IMR-90 (cell line): ENCODE data around the gene FOXK1. TPM values are rescaled to one million over a fixed set of nuclear protein-coding genes. Genes with fewer than 3 reads are reported as not detected.

Source experiments
- ATAC-seq: fragments of 200-7000 bp; cut with Tn5 transposase; 2 replicates; pipeline ENCODE4 v1.9.1; 2020; ENCODE audit warnings: low read depth, mild to moderate bottlenecking, moderate library complexity
- BruUV-seq: library from RNA; stranded (reverse); fragments of 400-500 nt; replicated peaks from 2 replicates; lab custom pipeline; 2021; lab: Mats Ljungman, UMichigan
- CTCF ChIA-PET: fragments of 300-600 bp; formaldehyde crosslinking; extraction: SDS; loops from one replicate; lab custom pipeline; 2021; ENCODE audit warnings: antibody characterized with exemption; lab: Yijun Ruan, JAX
- POLR2A ChIA-PET: fragments of 300-600 bp; sonication (Branson Sonifier 250); formaldehyde crosslinking; loops from one replicate; lab custom pipeline; 2022; ENCODE audit warnings: antibody characterized with exemption; ENCODE audit not compliant: unreplicated experiment; lab: Charles Lee
- DNase-seq: peaks from one replicate; pipeline ENCODE4 v3.0.0; 2013
- H2AFZ ChIP-seq: replicated peaks from 2 replicates; pipeline ENCODE3; 2013; ENCODE audit warnings: low read length, mild to moderate bottlenecking; ENCODE audit not compliant: poor library complexity
- H2AK5ac ChIP-seq: 2 replicates; pipeline ENCODE4 v1.6.1; 2013; ENCODE audit warnings: low read depth, low read length, inconsistent platforms
- H2AK9ac ChIP-seq: replicated peaks from 2 replicates; pipeline ENCODE3; 2013; ENCODE audit warnings: mild to moderate bottlenecking, low read depth, low read length, moderate library complexity; ENCODE audit not compliant: poor library complexity
- H2BK120ac ChIP-seq: 2 replicates; pipeline ENCODE4 v1.6.1; 2013; ENCODE audit warnings: low read depth, low read length, inconsistent platforms
- H2BK15ac ChIP-seq: 3 replicates; pipeline ENCODE4 v1.6.1; 2013; ENCODE audit warnings: low read depth, low read length, inconsistent platforms
- H2BK20ac ChIP-seq: 2 replicates; pipeline ENCODE4 v1.6.1; 2013; ENCODE audit warnings: low read depth, mild to moderate bottlenecking, inconsistent platforms, low read length, moderate library complexity
- H2BK5ac ChIP-seq: 2 replicates; pipeline ENCODE4 v1.6.1; 2013; ENCODE audit warnings: mild to moderate bottlenecking, low read depth, low read length, inconsistent platforms; ENCODE audit not compliant: poor library complexity, severe bottlenecking
- H3K14ac ChIP-seq: replicated peaks from 2 replicates; pipeline ENCODE4 v1.6.1; 2013; ENCODE audit warnings: low read depth, low read length, inconsistent platforms
- H3K18ac ChIP-seq: 2 replicates; pipeline ENCODE4 v1.6.1; 2013; ENCODE audit warnings: low read depth, low read length, control low read depth
- H3K23ac ChIP-seq: 2 replicates; pipeline ENCODE4 v1.6.1; 2013; ENCODE audit warnings: low read depth, low read length, inconsistent platforms
- H3K27ac ChIP-seq: 2 replicates; pipeline ENCODE4 v1.5.1; 2013; ENCODE audit warnings: mild to moderate bottlenecking, control low read depth, low read length; ENCODE audit not compliant: insufficient read depth
- H3K27me3 ChIP-seq: 2 replicates; pipeline ENCODE4 v1.6.1; 2013; ENCODE audit warnings: low read length; ENCODE audit not compliant: control insufficient read depth, insufficient read depth
- H3K36me3 ChIP-seq: 2 replicates; pipeline ENCODE4 v1.6.1; 2013; ENCODE audit warnings: low read length, mixed read lengths; ENCODE audit not compliant: control insufficient read depth, insufficient read depth
- H3K4ac ChIP-seq: 2 replicates; pipeline ENCODE4 v1.6.1; 2013; ENCODE audit warnings: low read depth, low read length, inconsistent platforms
- H3K4me1 ChIP-seq: 2 replicates; pipeline ENCODE4 v1.6.1; 2013; ENCODE audit warnings: low read length, mixed read lengths; ENCODE audit not compliant: control insufficient read depth, insufficient read depth
- H3K4me2 ChIP-seq: 2 replicates; pipeline ENCODE4 v1.6.1; 2013; ENCODE audit warnings: low read depth, mild to moderate bottlenecking, control low read depth, low read length, moderate library complexity
- H3K4me3 ChIP-seq: 2 replicates; pipeline ENCODE4 v1.5.1; 2013; ENCODE audit warnings: low read depth, mild to moderate bottlenecking, control low read depth, low read length, moderate library complexity; ENCODE audit not compliant: insufficient read depth
- H3K56ac ChIP-seq: 2 replicates; pipeline ENCODE4 v1.6.1; 2013; ENCODE audit warnings: low read length, inconsistent platforms; ENCODE audit not compliant: insufficient read depth; ENCODE audit errors: extremely low read depth
- H3K79me1 ChIP-seq, 2 experiments: 2 replicates each; pipeline ENCODE4 v1.6.1; 2013; ENCODE audit warnings: low read length in 2 of 2, inconsistent platforms in 1 of 2, low read depth in 1 of 2
- H3K9ac ChIP-seq: 2 replicates; pipeline ENCODE4 v1.6.1; 2013; ENCODE audit warnings: low read depth, low read length, control low read depth
- H3K9me1 ChIP-seq: 2 replicates; pipeline ENCODE4 v1.6.1; 2013; ENCODE audit warnings: low read length, inconsistent platforms; ENCODE audit not compliant: insufficient read depth
- H3K9me3 ChIP-seq: 2 replicates; pipeline ENCODE4 v1.6.1; 2013; ENCODE audit warnings: low read length; ENCODE audit not compliant: control insufficient read depth, insufficient read depth
- H4K20me1 ChIP-seq: 2 replicates; pipeline ENCODE4 v1.6.1; 2013; ENCODE audit warnings: low read length, inconsistent platforms; ENCODE audit not compliant: insufficient read depth
- H4K5ac ChIP-seq: 2 replicates; pipeline ENCODE4 v1.6.1; 2013; ENCODE audit warnings: mild to moderate bottlenecking, low read depth, low read length, control low read depth
- H4K8ac ChIP-seq, 2 experiments: 2 replicates each; pipeline ENCODE4 v1.6.1; 2013; ENCODE audit warnings: low read depth in 2 of 2, low read length in 2 of 2, control low read depth in 1 of 2, inconsistent platforms in 1 of 2
- H4K91ac ChIP-seq: 2 replicates; pipeline ENCODE4 v1.6.1; 2013; ENCODE audit warnings: low read depth, low read length, inconsistent platforms; ENCODE audit not compliant: insufficient read depth
- POLR2A ChIP-seq: IDR thresholded peaks from 2 replicates; pipeline ENCODE4 v1.6.1; 2012; ENCODE audit warnings: mild to moderate bottlenecking, low read depth, low read length
- RAD21 ChIP-seq: IDR thresholded peaks from 2 replicates; pipeline ENCODE4 v1.6.1; 2012; ENCODE audit warnings: low read length, improper control_type of control experiment
- SMC3 ChIP-seq: fragments of 150-350 bp; IDR thresholded peaks from 2 replicates; pipeline ENCODE4 v1.6.1; 2016; ENCODE audit warnings: low read depth, mild to moderate bottlenecking, antibody characterized with exemption, low read length, moderate library complexity
- WGBS, 2 experiments: methylation state at CpG; one replicate each; pipeline versions ENCODE4 v1.1.5 to v1.1.7; 2013; ENCODE audit warnings: missing lambda C conversion rate in 2 of 2; ENCODE audit not compliant: insufficient read length in 1 of 2; ENCODE audit errors: extremely low coverage in 2 of 2; 5-methylcytosine and 5-hydroxymethylcytosine counted together
- dilution Hi-C: fragments of 300-500 bp; cut with HindIII; formaldehyde crosslinking; loops from one replicate; pipeline ENCODE4 v1.14.3; 2018; ENCODE audit warnings: low sequenced_read_pairs; ENCODE audit not compliant: unreplicated experiment
- in situ Hi-C: fragments of 300-500 bp; cut with MboI; formaldehyde crosslinking; loops from 3 replicates; pipeline ENCODE4 v1.14.3; 2019; ENCODE audit warnings: low sequenced_read_pairs, inconsistent platforms, mixed read lengths
- intact Hi-C: fragments of 100-400 bp; cut with micrococcal nuclease; formaldehyde crosslinking; loops from 2 replicates; pipeline ENCODE4 v1.10.0; 2022
- polyA plus RNA-seq, 3 experiments: library from polyadenylated mRNA; depleted of rRNA; stranded (reverse); fragments of >200 nt; gene quantifications; 2 replicates each; pipeline ENCODE4 v1.2.3, GENCODE V29; 2012; ENCODE audit warnings: low replicate concordance in 1 of 3
- total RNA-seq: library from RNA; depleted of rRNA; stranded (reverse); fragments of >200 nt; gene quantifications from 2 replicates; pipeline ENCODE4 v1.2.3, GENCODE V29; 2012
- TF ChIP-seq, protein P1 (sequence below): conservative IDR thresholded peaks from 2 replicates; pipeline ENCODE4 v1.5.1; 2012; ENCODE audit warnings: mild to moderate bottlenecking, low read depth, low read length, improper control_type of control experiment

The FOXK1 gene
- total and polyA plus RNA-seq, 2 of the 4 experiments (the other 2 are of a cell fraction): 4.3 to 8.8 TPM

DNA sequence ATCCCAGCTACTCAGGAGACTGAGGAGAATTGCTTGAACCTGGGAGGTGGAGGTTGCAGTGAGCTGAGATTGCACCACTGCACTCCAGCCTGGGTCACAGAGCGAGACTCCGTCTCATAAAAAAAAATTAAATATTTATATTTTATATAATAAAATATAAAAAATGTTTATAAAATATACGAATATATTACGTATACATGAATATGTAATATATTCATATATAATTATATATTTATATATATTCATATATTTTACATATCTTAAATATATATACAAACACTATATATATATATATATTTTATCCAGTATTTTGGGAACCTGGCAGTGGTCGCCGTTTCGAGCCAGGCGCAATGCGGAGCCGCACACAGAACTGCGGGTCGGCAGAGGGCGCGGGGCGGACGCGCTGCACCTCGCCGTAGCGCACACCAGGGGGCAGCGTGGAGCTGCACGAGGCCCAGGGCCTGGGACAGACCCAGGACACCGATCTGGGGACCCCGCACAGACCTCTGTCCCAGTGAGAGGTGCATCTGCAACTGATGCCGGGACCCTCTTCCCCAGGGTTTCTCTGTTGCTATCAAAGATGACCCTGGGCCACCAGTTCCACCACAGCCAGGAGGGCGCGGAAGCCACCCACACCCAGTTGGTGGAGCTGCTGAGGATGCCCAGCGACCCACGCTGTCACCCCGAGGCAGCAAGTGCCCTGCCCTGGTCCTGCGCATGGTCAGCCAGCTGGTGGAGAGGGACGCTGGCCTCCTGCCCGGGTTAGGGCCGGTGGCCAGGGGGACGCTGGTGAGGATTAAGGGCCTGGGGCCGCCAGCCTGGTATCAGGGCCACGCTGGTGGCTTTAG is 116.0 kb downstream of the FOXK1 start:
- H4K20me1 ChIP-seq: no peaks in the 10 kb centered on the region
- H2BK120ac ChIP-seq: no peak overlapping the region
- H2AFZ ChIP-seq: peak overlapping the region; percentile 65
- POLR2A ChIA-PET: no interaction called here
- BruUV-seq: no TSS peak
- H3K4me3 ChIP-seq: no peak overlapping the region
- no peaks in the 10 kb centered on the region for H3K27me3 ChIP-seq
- no peak overlapping the region for H4K5ac ChIP-seq
- no peak overlapping the region for H2BK20ac ChIP-seq
- dilution Hi-C loops: no loop called here
- TF ChIP-seq SMC3: peak; percentile 78
- peak; percentile 72 for TF ChIP-seq RAD21
- no peak for TF ChIP-seq POLR2A
- TF ChIP-seq, protein P1, sequence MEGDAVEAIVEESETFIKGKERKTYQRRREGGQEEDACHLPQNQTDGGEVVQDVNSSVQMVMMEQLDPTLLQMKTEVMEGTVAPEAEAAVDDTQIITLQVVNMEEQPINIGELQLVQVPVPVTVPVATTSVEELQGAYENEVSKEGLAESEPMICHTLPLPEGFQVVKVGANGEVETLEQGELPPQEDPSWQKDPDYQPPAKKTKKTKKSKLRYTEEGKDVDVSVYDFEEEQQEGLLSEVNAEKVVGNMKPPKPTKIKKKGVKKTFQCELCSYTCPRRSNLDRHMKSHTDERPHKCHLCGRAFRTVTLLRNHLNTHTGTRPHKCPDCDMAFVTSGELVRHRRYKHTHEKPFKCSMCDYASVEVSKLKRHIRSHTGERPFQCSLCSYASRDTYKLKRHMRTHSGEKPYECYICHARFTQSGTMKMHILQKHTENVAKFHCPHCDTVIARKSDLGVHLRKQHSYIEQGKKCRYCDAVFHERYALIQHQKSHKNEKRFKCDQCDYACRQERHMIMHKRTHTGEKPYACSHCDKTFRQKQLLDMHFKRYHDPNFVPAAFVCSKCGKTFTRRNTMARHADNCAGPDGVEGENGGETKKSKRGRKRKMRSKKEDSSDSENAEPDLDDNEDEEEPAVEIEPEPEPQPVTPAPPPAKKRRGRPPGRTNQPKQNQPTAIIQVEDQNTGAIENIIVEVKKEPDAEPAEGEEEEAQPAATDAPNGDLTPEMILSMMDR: peak; percentile 91
- 30% methylated on average over 17 of the region's 37 CpGs; no CpG with 5 or more reads in 1 of the 2 experiments for WGBS, 2 experiments
- DNase-seq: peak; percentile 18
- H2BK15ac ChIP-seq: no peak overlapping the region
- no peak overlapping the region for H4K8ac ChIP-seq
- no peaks in the 10 kb centered on the region for H3K36me3 ChIP-seq
- peak overlapping the region; percentile 61 for H2AK9ac ChIP-seq
- H3K9me3 ChIP-seq: no peaks in the 10 kb centered on the region
- H3K4me1 ChIP-seq: no peaks in the 10 kb centered on the region
- no peak overlapping the region for H3K18ac ChIP-seq
- no peaks in the 10 kb centered on the region for H3K79me1 ChIP-seq
- no peak overlapping the region for H4K91ac ChIP-seq
- no peak overlapping the region for H3K23ac ChIP-seq
- no peak overlapping the region for H3K14ac ChIP-seq
- no peak overlapping the region for H3K27ac ChIP-seq
- H2BK5ac ChIP-seq: no peak overlapping the region
- H3K9ac ChIP-seq: no peak overlapping the region
- 0 out of 2 replicates have a peak, but pooled peaks cover 3% of the 10 kb centered on the region for H3K9me1 ChIP-seq
- intact Hi-C loops: loop anchor here (1.0 to 5.0 kb wide), 3 partner anchors 85 to 394 kb away; partner anchors contain the start of genes RADIL and WIPI2
- peak; percentile 90 for ATAC-seq
- H3K56ac ChIP-seq: no peak overlapping the region
- H3K4me2 ChIP-seq: no peak overlapping the region
- no peak overlapping the region for H3K4ac ChIP-seq
- CTCF ChIA-PET: interaction anchor here (0.5 to 1.1 kb wide), 4 partner anchors 8 to 1199 kb away, joined by 3 read pairs; no protein-coding TSS in a partner anchor
- no peak overlapping the region for H2AK5ac ChIP-seq
- in situ Hi-C loops: loop anchor here (5.0 kb wide), 1 partner anchor 289 kb away; no protein-coding TSS in a partner anchor
